Cardiac muscle cell (in vitro differentiated cells and primary cell): ENCODE data around the gene CYBA. TPM values are rescaled to one million over a fixed set of nuclear protein-coding genes. Genes with fewer than 3 reads are reported as not detected.

Experiments
- DNase-seq, 2 donors: peaks; one replicate each; pipeline versions ENCODE4 v3.0.0 to v3.0.0-alpha.2; 2010 to 2017; ENCODE audit warnings: low read depth in 1 of 2, low spot score in 1 of 2
- H3K27ac ChIP-seq: fragments of 200-600 bp; sonication (generic); 2 replicates; pipeline ENCODE4 v1.5.1; 2016
- H3K27me3 ChIP-seq: fragments of 200-600 bp; sonication (generic); 2 replicates; pipeline ENCODE4 v1.6.0; 2016; ENCODE audit warnings: control low read depth
- H3K36me3 ChIP-seq: fragments of 200-600 bp; sonication (generic); 2 replicates; pipeline ENCODE4 v1.5.1; 2016; ENCODE audit warnings: control low read depth
- H3K4me1 ChIP-seq: fragments of 200-600 bp; sonication (generic); 2 replicates; pipeline ENCODE4 v1.8.1; 2017; ENCODE audit warnings: low read depth, mild to moderate bottlenecking, mixed run types
- H3K4me3 ChIP-seq: fragments of 200-600 bp; sonication (generic); 2 replicates; pipeline ENCODE4 v1.5.1; 2016; ENCODE audit warnings: mild to moderate bottlenecking
- H3K9me3 ChIP-seq: fragments of 200-600 bp; sonication (generic); 2 replicates; pipeline ENCODE4 v1.5.1; 2017; ENCODE audit warnings: low read depth, mild to moderate bottlenecking, control low read depth
- CTCF ChIP-seq: IDR thresholded peaks from 2 replicates; pipeline ENCODE4 v1.5.1; 2012; ENCODE audit warnings: low read depth, mild to moderate bottlenecking, low read length
- polyA plus RNA-seq: library from polyadenylated mRNA; unstranded; fragments of >200 nt; fragmentation: Nextera tagmentation; extraction: Ambion mirVana; gene quantifications from 2 replicates; pipeline ENCODE4 v1.2.1, GENCODE V29; 2016
- total RNA-seq: library from RNA; depleted of rRNA; stranded (reverse); fragments of >200 nt; gene quantifications from 2 replicates; pipeline ENCODE4 v1.2.3, GENCODE V29; 2016

The CYBA gene
- total and polyA plus RNA-seq, 2 experiments from 2014 or later, result 174 to 233 TPM

- H3K27me3 ChIP-seq, result no peaks in the 10 kb centered on the region
- no peak overlapping the region for H3K27ac ChIP-seq
- H3K9me3 ChIP-seq, result no peaks in the 10 kb centered on the region
- H3K36me3 ChIP-seq, result peaks cover 37% of the 10 kb centered on the region
- H3K4me1 ChIP-seq, result no peaks in the 10 kb centered on the region
- H3K4me3 ChIP-seq, result no peak overlapping the region
- no peak for DNase-seq
- TF ChIP-seq CTCF, result no peak
Measured at GRCh38 chr16:88627531-88628411, 23.1 kb downstream of the CYBA start.

- Histone ChIP-seq H3K9me3 (no peaks in the 10 kb centered on the region), H3K36me3 (peaks cover 43% of the 10 kb centered on the region), H3K4me1 (no peaks in the 10 kb centered on the region), H3K27ac (no peak overlapping the region), H3K4me3 (no peak overlapping the region), H3K27me3 (no peaks in the 10 kb centered on the region)
- no peak for DNase-seq
- TF ChIP-seq CTCF, result no peak
Measured at GRCh38 chr16:88626646-88627045, 24.2 kb downstream of the CYBA start.

GRCh38 chr16:88624977-88625576, 25.8 kb downstream of the CYBA start:
- Histone ChIP-seq H3K27ac (no peak overlapping the region), H3K4me3 (no peak overlapping the region), H3K36me3 (peaks cover 33% of the 10 kb centered on the region), H3K4me1 (no peaks in the 10 kb centered on the region), H3K9me3 (no peaks in the 10 kb centered on the region), H3K27me3 (no peaks in the 10 kb centered on the region)
- no peak for DNase-seq
- TF ChIP-seq CTCF, result no peak

GRCh38 chr16:88624481-88624880, 26.4 kb downstream of the CYBA start:
- H3K36me3 ChIP-seq, result peaks cover 27% of the 10 kb centered on the region
- no peak overlapping the region for H3K4me3 ChIP-seq
- TF ChIP-seq CTCF, result no peak
- DNase-seq, result no peak
- H3K27me3 ChIP-seq, result no peaks in the 10 kb centered on the region
- no peaks in the 10 kb centered on the region for H3K4me1 ChIP-seq
- no peak overlapping the region for H3K27ac ChIP-seq
- H3K9me3 ChIP-seq, result no peaks in the 10 kb centered on the region

GRCh38 chr16:88623858-88624257, 27.0 kb downstream of the CYBA start:
- H3K36me3 ChIP-seq, result peaks cover 26% of the 10 kb centered on the region
- DNase-seq, result no peak
- no peak for TF ChIP-seq CTCF
- no peaks in the 10 kb centered on the region for H3K27me3 ChIP-seq
- H3K9me3 ChIP-seq, result no peaks in the 10 kb centered on the region
- no peak overlapping the region for H3K4me3 ChIP-seq
- no peaks in the 10 kb centered on the region for H3K4me1 ChIP-seq
- no peak overlapping the region for H3K27ac ChIP-seq
